K562 (cell line): Measurements from ENCODE around the gene PCDHGA8. TPM values are rescaled to one million over a fixed set of nuclear protein-coding genes. Genes with fewer than 3 reads are reported as not detected.

Experiments used
- ATAC-seq: fragments of 200-7000 bp; cut with Tn5 transposase; 3 replicates; pipeline ENCODE4 v1.9.1; 2020; ENCODE audit warnings: moderate library complexity
- BruUV-seq: library from RNA; stranded (reverse); fragments of 400-500 nt; replicated peaks from 2 replicates; lab custom pipeline; 2021; lab: Mats Ljungman, UMichigan
- CTCF ChIA-PET: fragments of 300-600 bp; formaldehyde crosslinking; extraction: SDS; loops from one replicate; lab custom pipeline; 2021; ENCODE audit warnings: low intra/inter-chr PET ratio; lab: Yijun Ruan, JAX
- POLR2A ChIA-PET: fragments of 300-600, 350-650 bp; sonication (Branson Sonifier 250); formaldehyde crosslinking; extraction: SDS; loops from one replicate; lab custom pipeline; 2021; ENCODE audit warnings: antibody characterized with exemption, inconsistent platforms; lab: Yijun Ruan, JAX
- DNase-seq, 4 experiments: peaks; one replicate each; pipeline versions ENCODE4 v3.0.0 to v3.0.0-alpha.2; 2011 to 2018; ENCODE audit warnings: low spot score in 3 of 4, mixed read lengths in 3 of 4; ENCODE audit errors: extremely low read depth in 1 of 4
- FAIRE-seq: peaks from 2 replicates; lab custom pipeline; 2011; peaks lifted over from hg19 to GRCh38; lab: Jason Lieb, UNC
- H2AFZ ChIP-seq: 2 replicates; pipeline ENCODE4 v1.6.0; 2011; ENCODE audit warnings: low read depth, low read length, control low read depth, inconsistent platforms
- H3K27ac ChIP-seq: fragments of 200-600 bp; 3 replicates; pipeline ENCODE4 v1.8.0; 2011; ENCODE audit warnings: low read depth, mild to moderate bottlenecking, control low read depth, inconsistent platforms, low read length, moderate library complexity, mixed read lengths; ENCODE audit errors: extremely low read depth
- H3K27me3 ChIP-seq, 2 experiments: fragments of 300-600 bp in 1 of 2; 2 replicates in 1 of 2; 3 replicates in 1 of 2; pipeline versions ENCODE4 v1.6.0 to v1.8.0; 2011; ENCODE audit warnings: inconsistent platforms in 2 of 2, low read length in 2 of 2, mild to moderate bottlenecking in 1 of 2, mixed read lengths in 1 of 2, moderate library complexity in 1 of 2; ENCODE audit not compliant: control insufficient read depth in 2 of 2, insufficient read depth in 2 of 2
- H3K36me3 ChIP-seq: fragments of 300-600 bp; 3 replicates; pipeline ENCODE4 v1.8.0; 2011; ENCODE audit warnings: mild to moderate bottlenecking, low read length, inconsistent platforms; ENCODE audit not compliant: control insufficient read depth, insufficient read depth
- H3K4me1 ChIP-seq, 2 experiments: fragments of 200-600 bp in 1 of 2; replicated peaks in 1 of 2; 2 replicates in 1 of 2; 3 replicates in 1 of 2; pipeline versions ENCODE4 v1.5.1 to v1.8.0; 2011; ENCODE audit warnings: inconsistent platforms in 2 of 2, low read length in 2 of 2, mild to moderate bottlenecking in 1 of 2, mixed read lengths in 1 of 2, moderate library complexity in 1 of 2; ENCODE audit not compliant: control insufficient read depth in 2 of 2, insufficient read depth in 2 of 2
- H3K4me2 ChIP-seq: 2 replicates; pipeline ENCODE4 v1.6.1; 2011; ENCODE audit warnings: low read length, control low read depth, inconsistent platforms, mixed read lengths; ENCODE audit not compliant: insufficient read depth
- H3K4me3 ChIP-seq: fragments of 200-600 bp; sonication (generic), shearing (Covaris generic); 2 replicates; pipeline ENCODE4 v1.5.1; 2016; ENCODE audit warnings: control low read depth, inconsistent platforms
- H3K79me2 ChIP-seq: fragments of 200-600 bp; 3 replicates; pipeline ENCODE4 v1.8.0; 2011; ENCODE audit warnings: low read length, inconsistent platforms; ENCODE audit not compliant: control insufficient read depth, insufficient read depth
- H3K9ac ChIP-seq, 2 experiments: 2 replicates each; pipeline versions ENCODE4 v1.6.0 to v1.6.1; 2011; ENCODE audit warnings: low read depth in 2 of 2, low read length in 2 of 2, control low read depth in 1 of 2, inconsistent platforms in 1 of 2, mild to moderate bottlenecking in 1 of 2, mixed read lengths in 1 of 2; ENCODE audit not compliant: insufficient read depth in 1 of 2
- H3K9me1 ChIP-seq: one replicate; pipeline ENCODE4 v1.6.0; 2011; ENCODE audit warnings: inconsistent platforms, mild to moderate bottlenecking, low read length, moderate library complexity; ENCODE audit not compliant: control insufficient read depth, insufficient read depth
- H3K9me3 ChIP-seq: replicated peaks from 2 replicates; pipeline ENCODE4 v1.5.1; 2011; ENCODE audit warnings: low read depth, low read length, inconsistent platforms; ENCODE audit not compliant: control insufficient read depth, insufficient read depth
- H4K20me1 ChIP-seq: replicated peaks from 2 replicates; pipeline ENCODE4 v1.6.1; 2011; ENCODE audit warnings: low read length, inconsistent platforms, mixed read lengths; ENCODE audit not compliant: control insufficient read depth, insufficient read depth
- CCAR2 ChIP-seq: fragments of 200-400 bp; formaldehyde crosslinking; IDR thresholded peaks from 2 replicates; pipeline ENCODE4 v1.6.1; 2017; ENCODE audit warnings: mild to moderate bottlenecking, low read depth, low read length
- ZNF75A ChIP-seq: fragments of 450-650 bp; formaldehyde crosslinking; IDR thresholded peaks from 2 replicates; pipeline ENCODE4 v1.4.0; 2020; ENCODE audit warnings: mild to moderate bottlenecking
- WGBS: fragments of 100-300 bp; shearing (Covaris generic); methylation state at CpG from one replicate; pipeline ENCODE4 v1.1.6; 2016; ENCODE audit warnings: low coverage, mixed read lengths; ENCODE audit not compliant: insufficient coverage; ENCODE audit errors: missing lambda C conversion rate; 5-methylcytosine and 5-hydroxymethylcytosine counted together
- in situ Hi-C: fragments of 300-500 bp; cut with MboI; formaldehyde crosslinking; loops from 4 replicates; pipeline ENCODE4 v1.15.0; 2018; ENCODE audit warnings: inconsistent platforms, mixed read lengths
- intact Hi-C: fragments of 100-400 bp; cut with micrococcal nuclease; formaldehyde crosslinking; loops from 2 replicates; pipeline ENCODE4 v1.14.2; 2022
- polyA plus RNA-seq, 8 experiments: library from polyadenylated mRNA; depleted of rRNA in 4 of 8; stranded (reverse) in 5 of 8; unstranded in 3 of 8; fragments of >200 nt; fragmentation: Nextera tagmentation in 2 of 8; fragmentation: Illumina TruSeq in 1 of 8; extraction: Ambion mirVana in 2 of 8; extraction: Trizol in 1 of 8; gene quantifications; 2 replicates each; pipeline versions ENCODE4 v1.2.1 to v1.2.3, GENCODE V29; 2011 to 2014; ENCODE audit warnings: inconsistent platforms in 1 of 8, missing spikeins in 1 of 8
- total RNA-seq, 7 experiments: library from RNA; depleted of rRNA in 6 of 7; stranded (reverse); fragments of >200 nt in 6 of 7; fragmentation: Illumina TruSeq in 2 of 7; extraction: Trizol in 2 of 7; gene quantifications; 2 replicates each; pipeline versions ENCODE4 v1.2.1 to v1.2.3, GENCODE V29; 2011 to 2021; ENCODE audit warnings: low replicate concordance in 1 of 7

PCDHGA8 gene
- total and polyA plus RNA-seq, 9 of the 15 experiments (the other 6 are each of a cell fraction or from before 2014, with no cell fraction given), result 0.04 to 0.11 (median 0.07) TPM; not detected in 2

- TF ChIP-seq CCAR2 (no peak), ZNF75A (0 out of 2 replicates have a peak, but pooled peaks have one; percentile 64)
- CTCF ChIA-PET, result no interaction called here
- Histone ChIP-seq H3K79me2 (no peaks in the 10 kb centered on the region), H3K4me2 (no peak overlapping the region), H2AFZ (no peak overlapping the region), H3K36me3 (no peaks in the 10 kb centered on the region), H3K9me3 (no peaks in the 10 kb centered on the region), H4K20me1 (no peaks in the 10 kb centered on the region), H3K27me3 (peaks cover 16 to 41% of the 10 kb centered on the region in 2 experiments), H3K9ac (0 out of 4 replicates have a peak overlapping the region, but pooled peaks of 1 of the 2 experiments have one; percentile 20), H3K27ac (no peak overlapping the region), H3K9me1 (no peaks in the 10 kb centered on the region), H3K4me1 (peaks cover 0 to 12% of the 10 kb centered on the region in 2 experiments; a peak in 1 of 5 replicates), H3K4me3 (no peak overlapping the region)
- DNase-seq (no peak), FAIRE-seq (no peak), ATAC-seq (no peak)
- 5% methylated on average over 40 of the region's 46 CpGs for WGBS
- BruUV-seq, result no TSS peak
- POLR2A ChIA-PET, result no interaction called here
- intact Hi-C loops, result no loop called here
- in situ Hi-C loops, result no loop called here
Measured at GRCh38 chr5:141366016-141366896, 26.2 kb upstream of the PCDHGA8 start.
